GM21526 (cell line): ENCODE results near the gene ANKRD13D.
"Not testable (repeated sequence)": the region's sequence is repeated elsewhere in the genome, so short reads cannot be mapped to it uniquely, and the experiment has no call there.

Experiments
- ATAC-seq: cut with Tn5 transposase; IDR thresholded peaks from one replicate; pipeline ENCODE4 v1.9.1; 2021; ENCODE audit warnings: moderate library complexity; ENCODE audit not compliant: unreplicated experiment, low FRiP score

ANKRD13D gene

DNA sequence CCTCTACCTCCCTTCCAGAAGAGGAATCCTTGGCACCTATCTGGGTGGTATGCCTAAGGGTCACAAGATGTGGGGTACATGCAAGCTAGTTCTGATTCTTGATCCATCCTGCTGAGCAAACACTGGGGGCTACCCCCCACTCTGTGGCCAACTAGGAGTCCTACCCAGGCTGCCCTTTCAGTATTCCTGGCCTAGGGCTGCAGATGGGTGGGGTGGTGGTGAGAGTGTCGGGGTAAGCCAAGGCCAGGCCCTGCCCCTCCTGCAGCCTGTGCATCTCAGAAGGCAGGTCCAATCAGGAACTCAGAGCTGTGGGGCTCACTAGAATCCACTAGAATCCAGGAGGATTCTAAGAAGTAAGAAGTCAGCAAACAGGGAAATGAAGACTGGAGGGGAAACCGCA, 25.1 kb downstream of the ANKRD13D start:
- no peak for ATAC-seq

- no peak for ATAC-seq
These were observed 26.3 kb downstream of the ANKRD13D start for GRCh38 chr11:67315325-67315909.

GRCh38 chr11:67316882-67317204, 27.7 kb downstream of the ANKRD13D start:
- no peak for ATAC-seq

DNA sequence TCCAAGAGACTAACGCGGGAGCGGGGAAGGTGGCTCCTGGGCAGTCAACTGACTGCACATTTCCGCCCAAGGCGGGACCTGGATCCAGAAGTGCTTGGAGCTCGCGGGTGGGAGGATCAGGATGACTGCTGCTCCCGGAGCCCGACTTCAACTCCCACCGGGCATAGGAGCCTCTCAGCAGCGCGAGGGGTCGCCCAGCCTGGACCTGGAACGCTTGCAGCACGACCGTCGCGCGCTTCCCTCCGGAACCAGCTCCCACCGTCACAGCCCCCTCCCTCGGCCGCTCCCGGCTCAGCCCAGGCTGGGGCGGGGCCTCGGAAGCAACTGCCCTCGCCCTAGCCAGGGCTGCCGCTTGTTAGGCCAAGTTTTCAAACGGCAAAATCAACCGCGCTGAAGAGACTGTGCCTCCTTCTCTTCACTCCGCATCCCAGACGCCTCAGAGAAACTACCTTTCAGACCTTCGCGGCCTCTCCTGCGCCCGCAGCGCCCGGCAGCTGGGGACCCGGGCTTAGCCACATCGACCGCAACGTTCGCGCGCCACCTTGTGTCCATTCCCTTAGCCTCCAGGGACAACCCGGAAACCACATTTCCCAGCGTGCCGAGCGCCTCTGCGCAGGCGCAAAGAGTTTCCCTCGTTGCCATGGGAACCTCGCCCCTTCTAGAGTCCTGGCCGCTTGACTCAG, 28.2 kb downstream of the ANKRD13D start:
- ATAC-seq = peak; percentile 74

- no peak for ATAC-seq
These were observed 28.9 kb downstream of the ANKRD13D start for GRCh38 chr11:67317888-67318555.

- ATAC-seq = not testable (repeated sequence)
These were observed 29.8 kb downstream of the ANKRD13D start for GRCh38 chr11:67318876-67319275.

- no peak for ATAC-seq
These were observed 30.9 kb downstream of the ANKRD13D start for GRCh38 chr11:67320011-67320410.

GRCh38 chr11:67320691-67321090, 31.6 kb downstream of the ANKRD13D start:
- ATAC-seq = no peak

DNA sequence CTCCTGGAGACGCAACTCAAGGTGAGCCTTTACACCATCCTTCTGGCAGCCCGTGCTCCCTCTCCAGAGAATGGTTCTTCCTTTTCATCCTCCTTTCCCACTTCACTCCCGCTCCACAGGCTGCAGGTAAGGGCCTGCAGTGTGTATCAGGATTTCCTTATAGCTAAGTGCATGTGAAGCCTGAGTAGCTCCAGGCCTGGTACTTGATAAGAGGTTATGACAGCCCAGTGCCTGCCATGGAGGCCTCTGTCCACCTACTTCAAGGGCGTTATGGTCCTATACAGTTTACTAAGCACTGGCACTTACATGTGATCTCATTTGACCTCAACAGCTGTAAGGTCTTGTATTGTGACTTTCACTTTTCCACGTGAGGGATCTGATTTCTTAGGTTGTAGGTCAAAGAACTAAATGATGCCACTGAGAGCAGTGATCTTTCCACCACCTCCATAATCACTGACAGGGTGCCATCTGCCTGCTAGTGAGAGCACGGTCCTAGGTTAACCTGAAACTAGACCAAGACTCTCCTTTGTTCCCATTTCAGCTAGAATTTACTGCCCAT, 32.3 kb downstream of the ANKRD13D start:
- ATAC-seq = no peak

DNA sequence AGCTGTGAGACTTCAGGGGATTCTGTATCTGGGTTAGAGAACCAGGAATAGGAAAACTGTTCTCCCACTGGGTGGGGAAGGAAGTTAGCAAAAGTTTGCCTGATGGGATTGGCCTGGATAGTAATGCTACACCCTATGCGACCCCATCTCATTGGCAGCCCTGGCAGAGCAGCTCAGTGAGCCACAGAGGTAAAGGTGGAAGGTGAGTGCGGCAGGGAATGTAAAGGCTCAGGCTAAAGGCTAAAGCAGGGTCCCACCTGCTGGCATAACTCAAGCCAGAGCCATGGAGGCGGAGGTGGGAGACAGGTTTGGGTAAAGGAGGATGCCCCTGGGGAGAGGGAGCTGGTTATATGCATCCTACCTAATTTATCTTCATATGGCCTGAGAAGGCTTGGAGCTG, 32.9 kb downstream of the ANKRD13D start:
- no peak for ATAC-seq

DNA sequence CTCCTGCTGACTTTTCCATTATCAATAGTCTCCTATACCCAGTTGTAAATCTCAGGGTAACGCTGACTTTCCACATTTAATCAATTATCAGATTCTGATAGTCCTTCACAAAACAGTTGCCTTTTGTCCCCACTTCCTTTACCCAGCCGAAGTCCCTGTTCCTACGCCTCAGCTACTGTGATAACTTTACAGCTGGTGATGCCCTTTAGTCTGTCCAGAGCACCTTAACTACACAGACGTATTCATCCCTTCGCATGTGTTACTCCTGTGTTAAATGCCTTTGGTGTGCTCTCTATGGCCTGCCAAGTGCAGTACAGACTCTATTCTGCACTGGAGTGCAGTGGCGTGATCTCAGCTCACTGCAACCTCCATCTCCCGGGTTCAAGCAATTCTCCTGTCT, 34.4 kb downstream of the ANKRD13D start:
- no peak for ATAC-seq

- ATAC-seq = no peak
These were observed 43.1 kb downstream of the ANKRD13D start for GRCh38 chr11:67332081-67332691.

DNA sequence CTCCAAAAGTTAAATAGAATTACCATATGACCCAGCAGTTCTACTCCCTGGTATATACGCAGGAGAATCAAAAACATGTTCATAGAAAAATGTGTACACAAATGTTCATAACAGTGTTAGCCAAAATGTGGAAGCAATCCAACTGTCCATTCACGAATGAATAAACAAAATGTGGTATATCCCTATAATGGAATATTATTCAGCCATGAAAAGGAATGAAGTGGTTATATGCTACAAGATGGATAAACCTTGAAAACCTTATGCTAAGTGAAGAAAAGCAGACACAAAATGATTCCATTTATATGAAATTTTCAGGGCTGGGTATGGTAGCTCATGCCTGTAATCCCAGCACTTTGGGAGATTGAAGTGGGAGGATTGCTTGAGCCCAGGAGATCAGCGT, 48.2 kb downstream of the ANKRD13D start:
- no peak for ATAC-seq

- no peak for ATAC-seq
These were observed 55.2 kb downstream of the ANKRD13D start for GRCh38 chr11:67344264-67344663.

- ATAC-seq = no peak
These were observed 56.3 kb downstream of the ANKRD13D start for GRCh38 chr11:67345247-67345919.

DNA sequence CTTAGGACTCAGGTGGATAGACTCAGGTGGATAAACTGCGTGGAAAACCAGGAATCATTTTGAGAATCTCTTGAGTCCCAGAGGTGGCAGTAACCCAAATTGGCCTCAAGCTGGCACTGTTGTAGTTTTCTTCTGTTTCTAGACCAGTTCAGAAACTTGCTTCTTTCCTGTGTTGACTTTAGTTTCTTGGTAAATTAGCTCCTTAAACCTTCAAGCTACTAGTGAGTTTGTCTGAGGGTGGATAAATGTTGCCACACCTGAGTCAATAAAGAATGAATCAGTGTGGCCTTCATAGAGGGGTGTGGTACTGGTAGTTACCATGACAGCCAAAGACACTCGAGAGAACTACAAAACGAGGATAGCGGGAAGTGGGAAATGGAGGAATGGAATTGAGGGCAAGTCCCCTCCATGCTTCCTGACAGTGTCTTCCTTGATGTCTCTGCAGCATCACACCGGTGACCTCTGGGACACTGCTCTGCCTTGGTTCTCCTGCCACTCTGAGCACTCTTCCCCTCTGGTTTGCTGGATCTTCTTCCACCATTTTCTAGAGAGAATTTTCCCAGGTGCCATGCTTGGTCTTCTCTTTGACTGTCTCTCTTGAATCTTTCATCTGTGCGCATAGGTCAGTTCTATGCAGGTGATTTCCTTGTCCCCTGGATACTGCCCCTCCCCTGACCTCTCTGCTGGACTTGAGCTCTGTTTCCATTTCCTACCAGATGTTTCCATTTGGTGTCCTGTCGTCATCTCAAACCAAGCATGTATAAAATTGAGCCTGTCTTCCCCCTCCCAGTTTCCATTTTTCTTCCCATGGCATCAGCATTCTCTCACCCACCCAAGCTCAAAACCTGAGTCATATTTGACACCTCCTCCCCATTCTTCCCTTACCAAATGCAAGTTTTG, 57.1 kb downstream of the ANKRD13D start:
- ATAC-seq = no peak

DNA sequence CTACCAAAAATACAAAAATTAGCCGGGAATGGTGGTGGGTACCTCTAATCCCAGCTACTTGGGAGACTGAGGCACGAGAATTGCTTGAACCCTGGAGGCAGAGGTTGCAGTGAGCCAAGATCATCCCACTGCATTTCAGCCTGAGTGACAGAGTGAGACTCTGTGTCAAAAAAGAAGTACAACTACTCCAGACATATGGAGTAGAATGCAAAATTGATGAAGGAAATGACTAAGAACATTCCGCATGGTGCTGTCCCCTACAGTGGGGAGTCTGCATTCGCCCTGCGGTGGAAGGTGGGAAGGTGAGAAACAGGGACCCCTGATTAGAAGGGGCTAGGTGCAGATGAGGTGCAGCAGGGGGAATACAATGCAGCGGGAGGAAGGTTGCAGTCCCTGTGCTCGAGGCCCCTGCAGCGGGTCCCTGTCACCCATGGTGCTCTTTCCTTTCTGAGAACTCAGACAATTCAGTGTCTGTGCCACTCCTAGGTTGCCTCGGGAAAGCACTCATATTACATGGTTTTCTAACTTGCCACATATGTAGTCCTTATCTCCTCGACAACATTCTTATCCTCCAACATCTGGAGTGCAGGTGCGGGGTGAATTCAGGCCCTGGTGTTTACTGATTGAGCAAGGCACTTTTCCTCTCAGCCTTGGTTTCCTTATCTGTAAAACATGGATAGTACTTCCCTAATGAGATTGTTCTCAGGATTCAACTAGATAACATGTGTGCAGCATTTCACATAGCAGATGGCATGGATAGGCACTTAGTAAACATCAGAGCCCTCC, 59.1 kb downstream of the ANKRD13D start:
- no peak for ATAC-seq

DNA sequence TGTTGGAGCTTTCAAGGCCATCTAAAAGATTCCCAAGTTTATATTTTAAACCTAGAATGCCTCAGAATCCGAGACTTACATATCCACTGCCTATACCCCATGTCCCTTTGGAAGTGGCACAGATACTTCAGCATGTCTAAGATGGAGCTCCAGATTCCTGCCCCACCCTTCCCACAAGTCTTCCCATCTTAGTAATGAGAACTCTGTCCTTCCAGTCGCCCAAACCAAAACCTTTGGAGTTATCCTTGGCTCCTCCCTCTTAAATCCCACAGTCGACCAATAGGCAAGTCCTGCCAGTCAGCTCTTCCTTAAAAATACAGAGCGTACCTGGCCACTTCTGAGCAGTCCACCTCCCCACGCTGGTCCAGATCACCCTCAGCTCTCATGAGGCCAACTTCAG, 59.9 kb downstream of the ANKRD13D start:
- no peak for ATAC-seq

- ATAC-seq = no peak
These were observed 60.4 kb downstream of the ANKRD13D start for GRCh38 chr11:67349457-67349856.
